Brain microvascular endothelial cell (primary cell): ENCODE data around the gene GLG1.

Experiments
- DNase-seq: peaks from one replicate; pipeline ENCODE4 v3.0.0-alpha.2; 2020
- H3K27ac ChIP-seq: fragments of 250-450 bp; sonication (Bioruptor Pico); 2 replicates; pipeline ENCODE4 v1.5.1; 2020; ENCODE audit warnings: mild to moderate bottlenecking, moderate library complexity
- H3K27me3 ChIP-seq: fragments of 250-450 bp; sonication (Bioruptor Pico); replicated peaks from 2 replicates; pipeline ENCODE4 v1.5.1; 2020; ENCODE audit warnings: mild to moderate bottlenecking
- H3K36me3 ChIP-seq: fragments of 250-450 bp; sonication (Bioruptor Pico); replicated peaks from 2 replicates; pipeline ENCODE4 v1.5.1; 2020; ENCODE audit warnings: mild to moderate bottlenecking
- H3K4me3 ChIP-seq: 2 replicates; pipeline ENCODE4 v1.5.1; 2011; ENCODE audit warnings: low read depth, mild to moderate bottlenecking, control low read depth, low read length, moderate library complexity
- in situ Hi-C: cut with HindIII; loops from 2 replicates; pipeline ENCODE4 v1.10.0; 2017; ENCODE audit warnings: low sequenced_read_pairs, low pct_ligation_motif_present
- TF ChIP-seq, protein P1 (sequence below): IDR thresholded peaks from 2 replicates; pipeline ENCODE4 v1.5.1; 2011; ENCODE audit warnings: low read depth, mild to moderate bottlenecking, moderate library complexity, low read length, control low read depth, inconsistent platforms; ENCODE audit errors: missing control alignments

Gene GLG1

GRCh38 chr16:74575807-74576643 lies 30.9 kb downstream of the GLG1 start:
- in situ Hi-C loops: no loop called here
- no peak for DNase-seq
- no peaks in the 10 kb centered on the region for H3K27me3 ChIP-seq
- H3K4me3 ChIP-seq: no peak overlapping the region
- TF ChIP-seq, protein P1, sequence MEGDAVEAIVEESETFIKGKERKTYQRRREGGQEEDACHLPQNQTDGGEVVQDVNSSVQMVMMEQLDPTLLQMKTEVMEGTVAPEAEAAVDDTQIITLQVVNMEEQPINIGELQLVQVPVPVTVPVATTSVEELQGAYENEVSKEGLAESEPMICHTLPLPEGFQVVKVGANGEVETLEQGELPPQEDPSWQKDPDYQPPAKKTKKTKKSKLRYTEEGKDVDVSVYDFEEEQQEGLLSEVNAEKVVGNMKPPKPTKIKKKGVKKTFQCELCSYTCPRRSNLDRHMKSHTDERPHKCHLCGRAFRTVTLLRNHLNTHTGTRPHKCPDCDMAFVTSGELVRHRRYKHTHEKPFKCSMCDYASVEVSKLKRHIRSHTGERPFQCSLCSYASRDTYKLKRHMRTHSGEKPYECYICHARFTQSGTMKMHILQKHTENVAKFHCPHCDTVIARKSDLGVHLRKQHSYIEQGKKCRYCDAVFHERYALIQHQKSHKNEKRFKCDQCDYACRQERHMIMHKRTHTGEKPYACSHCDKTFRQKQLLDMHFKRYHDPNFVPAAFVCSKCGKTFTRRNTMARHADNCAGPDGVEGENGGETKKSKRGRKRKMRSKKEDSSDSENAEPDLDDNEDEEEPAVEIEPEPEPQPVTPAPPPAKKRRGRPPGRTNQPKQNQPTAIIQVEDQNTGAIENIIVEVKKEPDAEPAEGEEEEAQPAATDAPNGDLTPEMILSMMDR: no peak
- H3K36me3 ChIP-seq: no peaks in the 10 kb centered on the region
- H3K27ac ChIP-seq: no peak overlapping the region

DNA sequence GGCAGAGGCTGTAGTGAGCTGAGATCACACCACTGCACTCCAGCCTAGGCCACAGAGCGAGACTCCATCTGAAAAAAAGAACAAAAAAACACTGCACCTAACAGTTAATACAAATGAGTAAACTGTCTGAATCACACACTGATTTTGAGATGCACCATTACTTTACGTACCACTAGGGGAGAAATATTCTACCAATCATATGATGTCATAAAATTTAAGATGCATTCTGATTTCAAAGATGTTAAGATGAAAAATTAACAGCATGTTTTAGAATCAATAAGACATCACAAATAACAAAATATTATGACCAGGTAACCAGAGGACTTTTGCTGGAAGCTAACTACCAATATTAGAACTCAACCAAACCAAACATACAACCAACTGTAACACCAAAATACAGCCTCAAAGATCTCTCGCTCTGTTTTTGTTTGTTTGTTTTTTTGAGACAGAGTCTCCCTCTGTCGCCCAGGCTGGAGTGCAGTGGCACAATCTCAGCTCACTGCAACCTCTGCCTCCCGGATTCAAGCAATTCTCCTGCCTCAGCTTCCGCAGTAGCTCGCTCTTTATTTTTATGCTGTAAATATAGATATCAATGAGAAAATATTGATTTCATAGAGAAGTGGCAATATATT lies 31.6 kb downstream of the GLG1 start:
- H3K27me3 ChIP-seq: no peaks in the 10 kb centered on the region
- TF ChIP-seq, protein P1: no peak
- no peak for DNase-seq
- H3K4me3 ChIP-seq: no peak overlapping the region
- H3K36me3 ChIP-seq: no peaks in the 10 kb centered on the region
- in situ Hi-C loops: no loop called here
- no peak overlapping the region for H3K27ac ChIP-seq

DNA sequence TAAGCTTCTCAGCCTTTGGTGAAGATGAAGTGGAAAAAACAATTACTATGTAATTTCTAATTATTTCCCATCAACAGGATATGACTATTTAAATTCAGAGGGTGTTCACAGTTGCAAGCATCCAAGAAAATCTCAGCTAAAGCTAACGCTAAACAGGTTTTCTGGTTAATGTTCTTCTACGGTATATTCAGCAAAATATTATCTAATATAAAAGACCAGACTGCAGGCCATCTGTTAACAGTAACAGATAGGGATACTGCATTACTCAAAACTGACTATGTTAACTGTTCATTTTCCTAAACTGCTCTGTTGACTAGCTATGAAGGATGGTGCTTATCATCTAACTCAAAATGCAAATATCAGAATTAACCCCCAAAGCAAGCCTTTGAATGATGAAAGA lies 32.8 kb downstream of the GLG1 start:
- TF ChIP-seq, protein P1: no peak
- H3K36me3 ChIP-seq: no peaks in the 10 kb centered on the region
- H3K27me3 ChIP-seq: no peaks in the 10 kb centered on the region
- DNase-seq: no peak
- in situ Hi-C loops: no loop called here
- no peak overlapping the region for H3K27ac ChIP-seq
- H3K4me3 ChIP-seq: no peak overlapping the region

DNA sequence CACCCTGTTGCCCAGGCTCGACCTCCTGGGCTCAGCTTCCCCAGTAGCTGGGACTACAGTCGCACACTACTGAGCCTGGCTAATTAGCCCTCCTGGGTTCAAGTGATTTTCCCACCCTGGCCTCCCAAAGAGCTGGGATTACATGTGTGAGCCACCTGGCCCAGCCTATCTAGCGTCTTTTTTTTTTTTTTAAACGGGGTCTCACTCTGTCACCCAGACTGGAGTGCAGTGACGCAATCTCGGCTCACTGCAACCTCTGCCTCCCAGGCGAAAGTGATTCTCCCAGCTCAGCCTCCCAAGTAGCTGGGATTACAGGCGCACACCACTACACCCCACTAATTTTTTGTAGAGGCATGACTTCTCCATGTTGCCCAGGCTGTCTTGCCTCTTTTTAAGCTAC lies 33.3 kb downstream of the GLG1 start:
- no peak overlapping the region for H3K4me3 ChIP-seq
- DNase-seq: no peak
- no peaks in the 10 kb centered on the region for H3K27me3 ChIP-seq
- in situ Hi-C loops: no loop called here
- H3K36me3 ChIP-seq: no peaks in the 10 kb centered on the region
- no peak overlapping the region for H3K27ac ChIP-seq
- TF ChIP-seq, protein P1: no peak

- Histone ChIP-seq H3K27ac (no peak overlapping the region), H3K4me3 (no peak overlapping the region), H3K27me3 (no peaks in the 10 kb centered on the region), H3K36me3 (no peaks in the 10 kb centered on the region)
- TF ChIP-seq, protein P1: no peak
- DNase-seq: no peak
- in situ Hi-C loops: no loop called here
Measured at GRCh38 chr16:74570412-74571301, 36.3 kb downstream of the GLG1 start.
